HL-60/S4 treated with phorbol 12-myristate 13-acetate at 8.2 ng/mL for 4 days and 3 days (cell line): ENCODE results near the gene ATP6V1G2.

Source experiments
- in situ Hi-C: fragments of 300-500 bp; cut with MboI; formaldehyde crosslinking; loops from 2 replicates; pipeline ENCODE4 v1.15.0; 2022; ENCODE audit warnings: low sequenced_read_pairs

The ATP6V1G2 gene

GRCh38 chr6:31575952-31576685, 29.7 kb upstream of the ATP6V1G2 start:
- in situ Hi-C loops = no loop called here

- in situ Hi-C loops = no loop called here
Observed at GRCh38 chr6:31575335-31575901, 29.0 kb upstream of the ATP6V1G2 start, which contains the start of gene TNF. Gene TNF (plus strand): TSS chr6:31575565. CDS start chr6:31575742, 177 bp downstream.

GRCh38 chr6:31574106-31575061, 28.0 kb upstream of the ATP6V1G2 start:
- in situ Hi-C loops = no loop called here

DNA sequence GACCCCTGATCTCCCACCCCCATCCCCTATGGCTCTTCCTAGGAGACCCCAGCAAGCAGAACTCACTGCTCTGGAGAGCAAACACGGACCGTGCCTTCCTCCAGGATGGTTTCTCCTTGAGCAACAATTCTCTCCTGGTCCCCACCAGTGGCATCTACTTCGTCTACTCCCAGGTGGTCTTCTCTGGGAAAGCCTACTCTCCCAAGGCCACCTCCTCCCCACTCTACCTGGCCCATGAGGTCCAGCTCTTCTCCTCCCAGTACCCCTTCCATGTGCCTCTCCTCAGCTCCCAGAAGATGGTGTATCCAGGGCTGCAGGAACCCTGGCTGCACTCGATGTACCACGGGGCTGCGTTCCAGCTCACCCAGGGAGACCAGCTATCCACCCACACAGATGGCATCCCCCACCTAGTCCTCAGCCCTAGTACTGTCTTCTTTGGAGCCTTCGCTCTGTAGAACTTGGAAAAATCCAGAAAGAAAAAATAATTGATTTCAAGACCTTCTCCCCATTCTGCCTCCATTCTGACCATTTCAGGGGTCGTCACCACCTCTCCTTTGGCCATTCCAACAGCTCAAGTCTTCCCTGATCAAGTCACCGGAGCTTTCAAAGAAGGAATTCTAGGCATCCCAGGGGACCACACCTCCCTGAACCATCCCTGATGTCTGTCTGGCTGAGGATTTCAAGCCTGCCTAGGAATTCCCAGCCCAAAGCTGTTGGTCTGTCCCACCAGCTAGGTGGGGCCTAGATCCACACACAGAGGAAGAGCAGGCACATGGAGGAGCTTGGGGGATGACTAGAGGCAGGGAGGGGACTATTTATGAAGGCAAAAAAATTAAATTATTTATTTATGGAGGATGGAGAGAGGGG, 27.1 kb upstream of the ATP6V1G2 start:
- in situ Hi-C loops = no loop called here

- in situ Hi-C loops = no loop called here
Observed at GRCh38 chr6:31572041-31572911, 25.9 kb upstream of the ATP6V1G2 start, which contains the start of gene LTA. Gene LTA (plus strand): TSS chr6:31572289. CDS start chr6:31572743, 454 bp downstream.

DNA sequence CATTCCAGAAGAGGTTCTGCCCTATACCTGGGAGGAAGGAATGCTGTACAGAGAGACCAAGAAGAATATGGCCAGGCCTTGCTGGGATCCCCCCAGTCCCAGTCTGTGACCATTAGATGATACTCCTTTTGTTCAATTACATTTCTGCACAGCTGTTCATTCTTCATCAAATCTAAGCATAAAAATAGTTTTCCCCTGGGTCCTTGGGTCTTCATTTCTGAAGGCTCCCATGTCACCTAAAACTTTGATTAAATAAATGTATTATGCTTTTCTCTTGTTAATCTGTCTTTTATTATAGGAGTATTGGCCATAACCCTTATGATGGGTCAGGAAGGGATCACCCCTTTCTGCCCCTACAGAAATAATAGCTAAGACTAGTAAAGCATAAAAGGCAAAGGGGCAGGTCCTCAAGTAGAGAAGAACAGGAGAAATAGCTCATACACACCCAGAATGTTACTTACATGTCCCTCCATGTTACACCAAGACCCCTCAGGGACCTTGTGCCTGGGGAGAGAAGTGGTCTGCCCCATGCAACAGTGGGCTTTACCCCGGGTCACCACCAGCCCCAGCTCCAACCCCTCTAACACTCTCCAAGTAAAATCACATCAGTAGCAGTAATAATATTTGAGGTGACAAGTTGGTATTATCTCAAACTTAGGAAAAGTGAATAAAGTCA, 23.6 kb upstream of the ATP6V1G2 start:
- in situ Hi-C loops = no loop called here

DNA sequence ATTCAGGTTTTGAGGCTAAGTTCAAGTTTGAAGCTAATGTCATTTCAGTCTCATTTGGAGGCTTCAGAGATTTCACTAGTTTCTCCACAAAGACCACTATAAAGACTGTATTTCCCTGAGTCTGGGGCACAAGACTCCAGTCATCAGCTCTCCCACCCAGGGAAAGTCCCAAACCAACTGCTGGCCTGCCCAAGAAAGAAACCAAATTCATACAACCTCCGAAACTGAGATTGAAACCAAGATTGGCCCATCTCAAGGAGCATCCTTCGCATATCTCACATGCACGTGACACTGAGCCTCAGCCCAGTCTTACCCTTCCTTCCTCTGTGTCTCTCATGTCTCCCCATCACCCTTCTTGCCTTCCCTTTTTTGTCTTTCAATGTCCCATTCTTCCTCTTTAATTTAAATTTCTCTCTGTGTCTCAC, 22.1 kb upstream of the ATP6V1G2 start:
- in situ Hi-C loops = no loop called here

DNA sequence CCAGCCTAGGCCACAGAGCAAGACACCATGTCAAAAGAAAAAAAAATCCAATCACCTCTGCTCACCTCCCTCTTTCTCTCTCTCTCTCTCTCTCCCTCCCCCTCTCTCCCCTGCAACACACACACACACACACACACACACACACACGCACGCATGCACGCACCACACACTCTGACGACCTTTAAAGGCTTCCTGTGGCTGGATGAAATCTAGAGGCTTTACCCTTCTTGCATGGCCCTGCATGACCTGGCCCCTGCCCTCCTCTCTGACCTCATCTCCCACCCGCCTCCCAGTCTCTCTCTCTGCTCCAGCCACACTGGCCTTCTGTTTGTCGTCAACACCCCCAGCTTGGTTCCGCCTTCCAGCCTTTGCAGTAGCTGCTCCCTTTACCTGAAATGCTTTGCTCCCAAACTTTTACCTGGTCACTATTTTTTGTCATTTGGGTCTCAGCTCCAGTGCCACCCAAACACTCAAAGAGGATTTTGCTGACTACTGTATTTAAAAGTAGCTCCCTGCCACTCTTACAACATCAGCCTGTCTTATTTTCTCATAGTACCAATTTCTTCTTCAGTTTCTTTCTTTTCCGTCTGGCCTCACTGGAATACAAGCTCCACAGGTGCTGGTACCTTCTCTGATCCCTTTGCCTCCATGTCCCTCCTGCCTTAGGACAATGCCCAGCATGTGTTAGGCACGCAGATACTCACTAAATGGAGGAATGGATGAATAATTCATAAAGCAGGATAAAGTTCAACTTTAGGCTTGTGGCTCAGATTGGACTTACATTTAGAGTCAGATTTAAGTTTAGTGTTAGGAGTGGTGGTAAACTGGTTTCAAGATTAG, 21.3 kb upstream of the ATP6V1G2 start:
- in situ Hi-C loops = no loop called here

DNA sequence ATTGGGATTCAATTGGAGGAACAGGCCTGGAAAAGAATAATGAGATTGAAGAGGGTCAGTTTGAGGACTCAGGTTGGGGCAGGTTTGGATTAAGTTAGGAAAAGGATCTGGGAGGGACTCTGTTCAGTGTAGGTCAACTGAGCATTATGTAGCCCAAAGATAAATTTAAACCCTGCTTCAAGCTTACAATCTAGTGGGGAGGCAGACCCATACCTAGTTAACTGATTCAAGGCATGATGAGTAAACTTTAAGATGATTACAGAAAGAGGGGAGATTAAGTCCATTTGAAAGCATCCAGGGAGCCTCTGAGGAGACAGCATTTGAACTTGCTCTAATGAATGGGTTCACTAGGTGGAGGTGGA, 14.3 kb upstream of the ATP6V1G2 start:
- in situ Hi-C loops = no loop called here

- in situ Hi-C loops = no loop called here
Observed at GRCh38 chr6:31559958-31560696, 13.7 kb upstream of the ATP6V1G2 start.

- in situ Hi-C loops = no loop called here
Observed at GRCh38 chr6:31559606-31559957, 13.2 kb upstream of the ATP6V1G2 start.

DNA sequence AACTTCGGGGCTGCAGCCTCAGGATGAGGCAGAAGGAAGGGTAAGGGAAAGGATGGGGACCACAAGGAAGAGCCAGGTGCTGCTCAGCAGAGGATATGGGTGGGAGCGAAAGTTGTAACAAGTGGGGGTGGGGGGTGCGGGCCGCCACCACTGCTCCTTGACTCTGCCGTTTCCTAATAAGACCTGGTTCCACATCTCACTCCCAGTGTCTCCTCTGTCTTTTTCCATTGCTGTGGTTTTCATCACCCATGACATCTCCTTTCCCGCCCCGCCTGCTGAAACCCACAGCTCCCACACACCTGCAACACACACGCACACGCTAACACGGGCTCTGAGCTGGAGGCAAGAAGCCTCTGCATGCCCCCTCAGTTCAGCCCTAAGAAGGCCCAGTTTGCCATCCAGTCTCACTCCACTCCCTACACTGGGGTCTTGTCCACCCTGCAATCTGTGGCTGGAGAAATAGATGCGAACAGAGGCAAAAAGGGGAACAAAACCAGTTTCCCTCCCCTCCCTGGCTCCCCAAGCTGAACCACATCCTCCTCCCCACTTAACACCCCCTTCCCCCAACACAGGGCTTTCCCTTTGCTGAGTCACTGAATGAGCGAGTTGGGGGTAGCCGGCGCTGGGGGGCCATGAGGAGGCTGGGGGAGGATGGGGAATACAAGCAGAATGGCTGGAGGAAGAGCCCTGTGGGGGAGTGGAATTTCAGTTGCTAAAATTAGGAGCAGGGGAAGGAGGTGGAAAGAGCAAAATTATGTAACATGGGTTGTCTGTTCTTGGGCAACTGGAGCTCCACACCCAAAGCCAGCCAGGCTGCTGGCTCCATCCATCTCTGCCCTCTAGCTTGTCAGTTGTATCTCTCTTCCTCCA, 12.5 kb upstream of the ATP6V1G2 start:
- in situ Hi-C loops = no loop called here

DNA sequence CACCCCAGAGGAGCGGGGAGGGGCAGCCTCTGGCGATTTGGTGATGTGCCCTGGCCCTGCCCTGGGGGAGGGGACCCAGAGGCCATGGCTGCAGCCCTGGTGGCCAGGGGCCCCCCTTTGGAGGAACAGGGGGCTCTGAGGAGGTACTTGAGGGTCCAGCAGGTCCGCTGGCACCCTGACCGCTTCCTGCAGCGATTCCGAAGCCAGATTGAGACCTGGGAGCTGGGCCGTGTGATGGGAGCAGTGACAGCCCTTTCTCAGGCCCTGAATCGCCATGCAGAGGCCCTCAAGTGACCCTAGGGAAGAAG, 11.9 kb upstream of the ATP6V1G2 start:
- in situ Hi-C loops = no loop called here

DNA sequence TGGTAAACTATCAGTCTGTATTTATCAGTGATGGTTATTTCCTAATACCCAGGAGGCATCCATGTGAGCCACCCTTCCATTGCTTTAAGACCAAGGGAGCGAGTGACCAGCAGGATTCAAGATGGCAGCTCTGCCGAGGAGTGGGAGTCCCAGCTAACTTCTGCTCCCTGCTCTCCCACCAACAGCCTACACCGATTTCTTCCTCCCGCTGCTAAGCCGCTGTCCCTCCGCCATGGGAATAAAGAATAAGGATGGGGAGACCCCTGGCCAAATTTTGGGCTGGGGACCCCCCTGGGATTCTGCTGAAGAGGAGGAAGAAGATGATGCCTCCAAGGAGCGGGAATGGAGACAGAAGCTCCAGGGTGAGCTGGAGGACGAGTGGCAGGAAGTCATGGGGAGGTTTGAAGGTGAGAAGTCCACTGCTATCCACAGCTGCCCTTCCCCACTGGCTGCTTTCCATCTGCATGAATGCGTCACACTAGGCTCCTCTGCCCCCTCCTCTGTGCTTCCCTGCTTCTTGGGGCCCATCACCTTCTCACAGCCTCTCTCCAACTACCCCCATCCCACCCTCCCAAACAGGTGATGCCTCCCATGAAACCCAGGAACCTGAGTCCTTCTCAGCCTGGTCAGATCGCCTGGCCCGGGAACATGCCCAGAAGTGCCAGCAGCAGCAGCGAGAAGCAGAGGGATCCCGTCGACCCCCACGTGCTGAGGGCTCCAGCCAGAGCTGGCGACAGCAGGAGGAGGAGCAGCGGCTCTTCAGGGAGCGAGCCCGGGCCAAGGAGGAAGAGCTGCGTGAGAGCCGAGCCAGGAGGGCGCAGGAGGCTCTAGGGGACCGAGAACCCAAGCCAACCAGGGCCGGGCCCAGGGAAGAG, 11.3 kb upstream of the ATP6V1G2 start:
- in situ Hi-C loops = no loop called here

- in situ Hi-C loops = no loop called here
Observed at GRCh38 chr6:31556307-31556706, 9.9 kb upstream of the ATP6V1G2 start.

GRCh38 chr6:31551371-31551770, 5.0 kb upstream of the ATP6V1G2 start:
- in situ Hi-C loops = loop anchor here (5.0 kb wide), 1 partner anchor 46 kb away; no protein-coding TSS in a partner anchor
